HG02884 (cell line): ENCODE data around the gene DDX11.
"Not testable (repeated sequence)": the region's sequence is repeated elsewhere in the genome, so short reads cannot be mapped to it uniquely, and the experiment has no call there.

Source experiments
- ATAC-seq: cut with Tn5 transposase; IDR thresholded peaks from one replicate; pipeline ENCODE4 v1.9.1; 2021; ENCODE audit warnings: mild to moderate bottlenecking, moderate library complexity; ENCODE audit not compliant: unreplicated experiment

The DDX11 gene

DNA sequence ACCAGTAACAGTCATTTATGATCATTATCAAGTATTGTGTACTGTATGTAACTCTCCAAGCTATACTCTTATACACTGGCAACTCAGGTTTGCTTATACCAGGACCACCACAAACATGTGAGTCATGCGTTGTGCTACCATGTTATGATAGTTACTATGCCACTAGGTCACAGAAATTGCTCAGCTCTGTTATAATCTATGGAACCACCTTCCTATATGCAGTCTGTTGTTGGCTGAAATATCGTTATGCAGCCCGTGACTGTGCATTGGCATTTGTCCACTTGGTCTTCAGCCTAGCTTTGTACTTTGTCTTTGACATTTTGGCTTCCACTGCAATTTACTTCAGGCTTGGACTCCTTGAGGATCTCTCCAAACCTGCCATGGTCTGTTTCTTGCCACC is 7.5 kb upstream of the DDX11 start:
- ATAC-seq, result not testable (repeated sequence)

DNA sequence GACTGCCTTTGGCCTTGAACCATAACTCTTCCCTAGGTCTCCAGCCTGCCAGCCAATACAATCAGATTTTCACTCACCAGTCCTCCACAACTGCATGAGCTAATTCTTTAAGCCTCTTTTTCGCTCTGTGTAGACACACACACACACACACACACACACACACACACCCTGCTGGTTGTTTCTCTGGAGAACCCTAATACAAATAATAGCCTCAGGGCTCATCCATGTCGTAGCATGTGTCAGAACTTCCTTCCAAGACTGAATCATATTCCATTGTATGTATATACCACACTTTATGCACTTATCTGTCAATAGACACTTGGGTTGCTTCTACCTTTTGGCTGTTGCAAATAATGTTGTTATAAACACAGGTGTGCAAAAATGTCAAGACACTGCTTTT is 6.0 kb upstream of the DDX11 start:
- ATAC-seq, result not testable (repeated sequence)

GRCh38 chr12:31070971-31071740 is 2.5 kb upstream of the DDX11 start:
- ATAC-seq, result not testable (repeated sequence)

- ATAC-seq, result not testable (repeated sequence)
These were observed 698 bp upstream of the DDX11 start for GRCh38 chr12:31072962-31073361.

DNA sequence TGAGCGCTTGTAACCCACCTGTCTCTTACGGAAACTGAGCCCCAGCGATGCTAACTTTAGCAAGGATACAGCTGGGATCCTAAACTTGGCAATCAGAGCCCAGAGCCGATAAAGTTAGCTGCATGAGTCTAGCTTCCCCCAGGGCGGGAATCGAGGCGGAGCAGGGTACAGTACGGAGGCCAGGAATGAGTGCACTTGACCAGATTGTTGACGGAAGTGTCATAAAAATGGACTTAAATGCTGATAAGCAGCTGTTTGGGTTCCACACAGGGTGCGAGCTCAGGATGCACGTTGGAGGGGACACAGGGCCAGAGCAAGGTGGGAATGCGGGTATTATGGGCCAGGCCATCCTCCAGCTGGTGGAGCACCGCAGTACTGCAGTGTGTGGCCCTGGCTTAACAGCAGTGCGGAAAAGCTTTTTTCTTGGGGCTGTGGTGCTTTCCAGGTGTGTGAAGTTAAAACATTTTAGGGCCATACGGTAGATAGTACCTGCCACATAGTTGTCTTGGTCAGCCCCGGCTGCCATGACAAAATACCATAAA is 744 bp downstream of the DDX11 start:
- peak; percentile 40 for ATAC-seq

DNA sequence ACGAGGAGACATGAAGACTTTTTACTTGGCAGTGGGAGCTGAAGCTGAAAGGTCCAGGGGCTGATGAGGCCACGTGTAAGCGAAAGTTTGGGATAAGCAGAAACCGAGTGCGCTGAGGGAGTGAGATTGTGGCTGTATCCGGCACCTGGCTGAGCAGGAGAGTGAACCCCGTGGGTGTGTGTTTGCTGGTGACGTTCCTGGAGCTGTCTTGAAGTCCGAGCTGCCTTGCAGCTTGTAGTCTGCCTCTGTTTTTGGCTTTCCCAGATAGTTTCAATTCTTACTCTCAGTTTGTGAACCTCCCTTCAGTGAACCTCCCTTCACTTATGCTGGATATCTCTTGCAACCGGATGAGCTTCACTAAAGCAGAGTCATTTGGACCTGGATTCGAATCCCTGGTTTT is 2.5 kb downstream of the DDX11 start:
- ATAC-seq, result not testable (repeated sequence)

GRCh38 chr12:31077095-31077494 is 3.4 kb downstream of the DDX11 start:
- ATAC-seq, result not testable (repeated sequence)

GRCh38 chr12:31077998-31078397 is 4.3 kb downstream of the DDX11 start:
- ATAC-seq, result not testable (repeated sequence)

DNA sequence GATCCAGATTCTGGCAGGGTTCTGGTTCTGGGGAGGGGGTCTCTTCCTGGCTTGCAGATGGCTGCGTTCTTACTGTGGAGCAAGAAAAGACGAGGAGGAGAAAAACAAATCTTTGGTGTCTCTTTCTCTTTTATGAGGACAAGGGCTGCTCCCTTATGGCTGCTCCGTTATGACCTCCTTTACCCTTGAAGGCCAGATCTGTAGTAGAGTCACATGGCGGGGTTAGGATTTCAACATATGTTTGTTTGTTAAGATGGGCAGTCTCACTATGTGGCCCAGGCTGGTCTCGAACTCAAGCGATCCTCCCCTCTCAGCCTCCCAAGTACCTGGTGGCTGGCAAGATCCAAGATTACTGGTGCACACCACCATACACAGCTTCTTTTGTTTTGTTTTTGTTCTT is 5.8 kb downstream of the DDX11 start:
- ATAC-seq, result not testable (repeated sequence)

GRCh38 chr12:31080221-31080620 is 6.6 kb downstream of the DDX11 start:
- ATAC-seq, result not testable (repeated sequence)

DNA sequence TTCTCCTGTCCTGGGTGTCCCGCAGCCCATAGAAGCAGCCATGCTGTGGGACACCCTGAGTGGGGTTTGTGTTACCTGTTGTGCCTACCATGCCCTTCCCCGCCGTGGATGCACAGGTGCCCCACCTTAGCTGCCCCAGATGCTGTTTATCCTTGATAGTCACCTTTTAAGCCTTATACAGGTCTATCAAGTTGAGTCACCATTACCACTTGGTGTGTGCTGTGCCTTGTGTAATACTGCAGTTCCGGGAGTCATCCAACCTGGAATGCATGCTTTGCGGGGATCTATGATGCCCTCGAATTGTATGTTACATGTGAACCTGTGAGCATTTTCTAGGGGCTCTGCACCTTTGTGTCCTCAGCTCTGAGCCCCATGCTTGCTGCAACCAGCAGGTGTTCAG is 7.6 kb downstream of the DDX11 start:
- ATAC-seq, result not testable (repeated sequence)

- ATAC-seq, result not testable (repeated sequence)
These were observed 10.6 kb downstream of the DDX11 start for GRCh38 chr12:31084241-31084640.

- not testable (repeated sequence) for ATAC-seq
These were observed 12.4 kb downstream of the DDX11 start for GRCh38 chr12:31086032-31086431.

GRCh38 chr12:31087486-31087885 is 13.8 kb downstream of the DDX11 start:
- not testable (repeated sequence) for ATAC-seq

- not testable (repeated sequence) for ATAC-seq
These were observed 14.3 kb downstream of the DDX11 start for GRCh38 chr12:31087956-31088355.

- ATAC-seq, result no peak
These were observed 15.4 kb downstream of the DDX11 start for GRCh38 chr12:31089072-31089471.

- ATAC-seq, result not testable (repeated sequence)
These were observed 18.0 kb downstream of the DDX11 start for GRCh38 chr12:31091629-31092028.

DNA sequence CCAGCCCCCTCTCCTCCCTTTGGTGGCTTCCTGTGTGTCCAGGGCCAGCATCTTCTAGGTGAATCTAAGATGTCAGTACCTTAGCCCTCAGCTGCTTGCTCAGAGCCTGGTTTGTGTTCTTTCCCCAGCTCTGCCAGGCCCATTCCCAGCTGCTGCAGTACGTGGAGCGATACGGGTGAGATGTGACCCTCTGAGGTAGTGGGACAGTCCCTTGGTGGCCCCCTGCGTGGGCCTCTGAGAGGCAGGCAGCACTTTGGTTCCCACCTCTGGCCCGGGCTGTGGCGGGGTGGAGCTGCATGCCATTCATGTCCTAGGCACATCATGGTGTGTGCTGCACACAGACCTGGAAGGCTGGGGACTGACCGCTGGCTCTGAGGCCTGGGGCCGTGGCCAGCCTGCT is 19.1 kb downstream of the DDX11 start:
- not testable (repeated sequence) for ATAC-seq

- not testable (repeated sequence) for ATAC-seq
These were observed 21.6 kb downstream of the DDX11 start for GRCh38 chr12:31095080-31095860.

GRCh38 chr12:31096251-31097065 is 22.8 kb downstream of the DDX11 start:
- ATAC-seq, result not testable (repeated sequence)

- ATAC-seq, result not testable (repeated sequence)
These were observed 24.2 kb downstream of the DDX11 start for GRCh38 chr12:31097819-31098218.
